Measurements from ENCODE around the gene RAB40B. TPM values are rescaled to one million over a fixed set of nuclear protein-coding genes. Genes with fewer than 3 reads are reported as not detected.

The RAB40B gene
- total and polyA plus RNA-seq, 4 donors = 2.9 to 12.1 (median 10.5) TPM

- H3K4me1 ChIP-seq (ENCODE audit: control insufficient read depth in 4 of 4, insufficient read depth in 4 of 4, low read length in 3 of 4) = peaks cover 3 to 8% (median 7%) of the 10 kb centered on the region in 4 donors
- peaks cover 0 to 4% (median 0%) of the 10 kb centered on the region in 4 donors for H3K9me3 ChIP-seq (ENCODE audit: control insufficient read depth in 4 of 4, low read length in 3 of 4)
- no peak overlapping the region for H3K4me3 ChIP-seq (ENCODE audit: low read depth in 1 of 3, low read length in 3 of 3)
- no peak overlapping the region for H3K9ac ChIP-seq (ENCODE audit: low read depth in 1 of 2, low read length in 2 of 2)
- DNase-seq (ENCODE audit: low spot score) = no peak
- TF ChIP-seq, protein P1, sequence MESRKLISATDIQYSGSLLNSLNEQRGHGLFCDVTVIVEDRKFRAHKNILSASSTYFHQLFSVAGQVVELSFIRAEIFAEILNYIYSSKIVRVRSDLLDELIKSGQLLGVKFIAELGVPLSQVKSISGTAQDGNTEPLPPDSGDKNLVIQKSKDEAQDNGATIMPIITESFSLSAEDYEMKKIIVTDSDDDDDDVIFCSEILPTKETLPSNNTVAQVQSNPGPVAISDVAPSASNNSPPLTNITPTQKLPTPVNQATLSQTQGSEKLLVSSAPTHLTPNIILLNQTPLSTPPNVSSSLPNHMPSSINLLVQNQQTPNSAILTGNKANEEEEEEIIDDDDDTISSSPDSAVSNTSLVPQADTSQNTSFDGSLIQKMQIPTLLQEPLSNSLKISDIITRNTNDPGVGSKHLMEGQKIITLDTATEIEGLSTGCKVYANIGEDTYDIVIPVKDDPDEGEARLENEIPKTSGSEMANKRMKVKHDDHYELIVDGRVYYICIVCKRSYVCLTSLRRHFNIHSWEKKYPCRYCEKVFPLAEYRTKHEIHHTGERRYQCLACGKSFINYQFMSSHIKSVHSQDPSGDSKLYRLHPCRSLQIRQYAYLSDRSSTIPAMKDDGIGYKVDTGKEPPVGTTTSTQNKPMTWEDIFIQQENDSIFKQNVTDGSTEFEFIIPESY (IDR thresholded peaks at IDR 0.05) = no peak
- no peak for TF ChIP-seq RAD21 (IDR thresholded peaks at IDR 0.05)
- no peak for TF ChIP-seq SP1 (IDR thresholded peaks at IDR 0.05)
- TF ChIP-seq FOXA2 (IDR thresholded peaks at IDR 0.05) = no peak
- TF ChIP-seq NR2F2 (IDR thresholded peaks at IDR 0.05) = no peak
- TF ChIP-seq ATF3 (IDR thresholded peaks at IDR 0.05) = no peak
- H3K36me3 ChIP-seq (ENCODE audit: control insufficient read depth in 4 of 4, insufficient read depth in 3 of 4, low read depth in 1 of 4, low read length in 3 of 4) = peaks cover 0 to 27% (median 19%) of the 10 kb centered on the region in 4 donors
- 96% methylated on average over 14 of the region's 14 CpGs for WGBS
- H3K27ac ChIP-seq (ENCODE audit: low read depth in 1 of 2, low read length in 2 of 2) = no peak overlapping the region
- no peaks in the 10 kb centered on the region for H3K27me3 ChIP-seq (ENCODE audit: control insufficient read depth in 4 of 4, insufficient read depth in 4 of 4, low read length in 3 of 4)
These were observed 56.5 kb downstream of the RAB40B start for GRCh38 chr17:82642022-82642421.

GRCh38 chr17:82640036-82640435, 58.5 kb downstream of the RAB40B start:
- no peak overlapping the region for H3K27ac ChIP-seq (ENCODE audit: low read depth in 1 of 2, low read length in 2 of 2)
- no peaks in the 10 kb centered on the region for H3K27me3 ChIP-seq (ENCODE audit: control insufficient read depth in 4 of 4, insufficient read depth in 4 of 4, low read length in 3 of 4)
- no peak overlapping the region for H3K4me3 ChIP-seq (ENCODE audit: low read depth in 1 of 3, low read length in 3 of 3)
- TF ChIP-seq EGR1 (IDR thresholded peaks at IDR 0.05; ENCODE audit: low read depth in 2 of 2) (no peak), NR2F2 (IDR thresholded peaks at IDR 0.05) (no peak), CTCF (IDR thresholded peaks at IDR 0.05; ENCODE audit: low read depth, low read length, missing input control) (no peak), JUND (IDR thresholded peaks at IDR 0.05) (no peak), RXRA (IDR thresholded peaks at IDR 0.05) (no peak), GABPA (IDR thresholded peaks at IDR 0.05 in 1 of 2, conservative IDR thresholded peaks at IDR 0.05 in 1 of 2) (no peak), SP1 (IDR thresholded peaks at IDR 0.05) (no peak), TAF1 (conservative IDR thresholded peaks at IDR 0.05) (no peak), HNF4A (conservative IDR thresholded peaks at IDR 0.05) (no peak), ATF3 (IDR thresholded peaks at IDR 0.05) (no peak), HNF4G (IDR thresholded peaks at IDR 0.05) (no peak), FOXA2 (IDR thresholded peaks at IDR 0.05) (no peak), YY1 (IDR thresholded peaks at IDR 0.05) (no peak), FOXA1 (IDR thresholded peaks at IDR 0.05) (no peak), RAD21 (IDR thresholded peaks at IDR 0.05) (no peak)
- TF ChIP-seq, protein P1 (IDR thresholded peaks at IDR 0.05) = no peak
- 92% methylated on average over 5 of the region's 5 CpGs for WGBS
- peaks cover 0 to 4% (median 0%) of the 10 kb centered on the region in 4 donors for H3K9me3 ChIP-seq (ENCODE audit: control insufficient read depth in 4 of 4, low read length in 3 of 4)
- H3K4me1 ChIP-seq (ENCODE audit: control insufficient read depth in 4 of 4, insufficient read depth in 4 of 4, low read length in 3 of 4) = no peaks in the 10 kb centered on the region
- H3K36me3 ChIP-seq (ENCODE audit: control insufficient read depth in 4 of 4, insufficient read depth in 3 of 4, low read depth in 1 of 4, low read length in 3 of 4) = peaks cover 0 to 27% (median 19%) of the 10 kb centered on the region in 4 donors
- no peak for DNase-seq (ENCODE audit: low spot score)
- H3K9ac ChIP-seq (ENCODE audit: low read depth in 1 of 2, low read length in 2 of 2) = no peak overlapping the region

All from liver (tissue), 9 donors.